Karpas-422 (cell line): ENCODE data around the gene RNU5D-1. TPM values are rescaled to one million over a fixed set of nuclear protein-coding genes. Genes with fewer than 3 reads are reported as not detected.

ENCODE experiments used
- DNase-seq: peaks from one replicate; pipeline ENCODE4 v3.0.0-alpha.2; 2015
- H2AFZ ChIP-seq: fragments of 200-600 bp; sonication (generic); 2 replicates; pipeline ENCODE4 v1.6.1; 2014; ENCODE audit warnings: antibody characterized with exemption, low read length, mixed read lengths
- H3K27ac ChIP-seq: fragments of 200-600 bp; sonication (generic); 2 replicates; pipeline ENCODE4 v1.5.1; 2014; ENCODE audit warnings: mild to moderate bottlenecking, low read length, moderate library complexity
- H3K27me3 ChIP-seq: fragments of 200-600 bp; sonication (generic); 2 replicates; pipeline ENCODE4 v1.6.1; 2014; ENCODE audit warnings: low read length, mixed read lengths
- H3K36me3 ChIP-seq: fragments of 200-600 bp; sonication (generic); 2 replicates; pipeline ENCODE4 v1.6.1; 2014; ENCODE audit warnings: low read length, mixed read lengths; ENCODE audit not compliant: insufficient read depth
- H3K4me1 ChIP-seq: fragments of 200-600 bp; sonication (generic); 2 replicates; pipeline ENCODE4 v1.6.1; 2014; ENCODE audit warnings: mild to moderate bottlenecking, low read length, mixed read lengths
- H3K4me2 ChIP-seq: fragments of 200-600 bp; sonication (generic); 2 replicates; pipeline ENCODE4 v1.6.1; 2014; ENCODE audit warnings: low read length, low read depth, mild to moderate bottlenecking; ENCODE audit not compliant: poor library complexity, severe bottlenecking
- H3K4me3 ChIP-seq: fragments of 200-600 bp; sonication (generic); 2 replicates; pipeline ENCODE4 v1.5.1; 2014; ENCODE audit warnings: mild to moderate bottlenecking, antibody characterized with exemption, low read length, mixed read lengths
- H3K79me2 ChIP-seq: fragments of 200-600 bp; sonication (generic); 2 replicates; pipeline ENCODE4 v1.6.1; 2014; ENCODE audit warnings: mild to moderate bottlenecking, low read length, mixed read lengths
- H3K9ac ChIP-seq: fragments of 200-600 bp; sonication (generic); 2 replicates; pipeline ENCODE4 v1.6.0; 2014; ENCODE audit warnings: low read length
- H3K9me2 ChIP-seq: fragments of 200-600 bp; sonication (generic), shearing (Covaris generic); replicated peaks from 2 replicates; pipeline ENCODE4 v1.6.0; 2014; ENCODE audit warnings: mild to moderate bottlenecking, low read length, moderate library complexity; ENCODE audit not compliant: insufficient read depth
- H3K9me3 ChIP-seq: fragments of 300-700, 200-600 bp; sonication (generic); 2 replicates; pipeline ENCODE4 v1.6.1; 2014; ENCODE audit warnings: low read length, mixed read lengths
- H4K20me1 ChIP-seq: fragments of 200-600 bp; sonication (generic); 2 replicates; pipeline ENCODE4 v1.6.1; 2014; ENCODE audit warnings: mild to moderate bottlenecking, antibody characterized with exemption, low read length, low read depth; ENCODE audit not compliant: insufficient read depth
- total RNA-seq: library from RNA; depleted of rRNA; stranded (reverse); fragments of >200 nt; shearing (Covaris generic); gene quantifications from 2 replicates; pipeline ENCODE4 v1.2.3, GENCODE V29; 2014; ENCODE audit warnings: low replicate concordance; rRNA removed

Gene RNU5D-1
- total RNA-seq = not detected in 2 replicates

DNA sequence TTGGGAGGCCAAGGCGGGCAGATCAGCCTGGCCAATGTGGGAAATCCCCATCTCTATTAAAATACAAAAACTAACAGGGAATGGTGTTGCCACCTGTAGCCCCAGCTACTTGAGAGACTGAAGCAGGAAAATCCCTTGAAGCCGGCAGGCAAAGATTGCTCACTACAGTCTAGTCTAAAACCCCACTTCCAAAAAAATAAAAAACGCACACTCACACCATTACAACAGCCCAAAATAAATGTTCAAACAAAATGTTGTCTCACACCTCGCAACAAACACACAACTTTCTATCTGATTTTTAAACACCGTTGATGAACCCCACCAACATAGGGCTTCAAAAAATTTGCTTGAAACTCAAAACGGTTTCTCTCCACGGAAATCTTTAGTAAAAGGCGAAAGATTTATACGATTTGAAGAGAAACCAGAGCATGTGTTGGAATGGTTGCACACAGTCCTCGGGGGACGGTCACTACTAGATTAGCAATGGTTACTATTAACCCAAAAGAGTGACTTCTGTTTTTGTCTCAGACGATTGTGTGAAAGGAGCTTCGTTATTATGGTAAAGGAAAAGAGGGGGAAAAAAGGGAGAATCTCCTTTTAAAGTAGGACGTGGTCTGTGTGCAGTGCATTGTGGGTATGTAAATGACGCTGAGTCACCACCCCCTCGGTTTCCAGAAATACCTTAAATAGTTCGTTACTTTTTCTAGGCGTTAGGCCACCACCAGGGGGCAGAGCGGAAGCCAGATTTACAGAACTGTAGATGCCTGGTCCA is at the start of gene RNU5D-1:
Gene RNU5D-1, minus strand, starts transcription at position 430 of the 772 bp plus-strand sequence.
- Histone ChIP-seq H3K27me3 (no peaks in the 10 kb centered on the region), H3K4me1 (peaks cover 27% of the 10 kb centered on the region), H3K79me2 (no peaks in the 10 kb centered on the region), H3K4me3 (peak within 1 kb of the TSS; percentile 59), H3K36me3 (no peaks in the 10 kb centered on the region), H3K4me2 (peak within 1 kb of the TSS; percentile 67), H2AFZ (peak within 1 kb of the TSS; percentile 90), H3K9me3 (no peaks in the 10 kb centered on the region), H3K9me2 (no peaks in the 10 kb centered on the region), H3K9ac (peak within 1 kb of the TSS; percentile 70), H4K20me1 (no peaks in the 10 kb centered on the region), H3K27ac (peak within 1 kb of the TSS; percentile 96)
- DNase-seq = peak; percentile 98

DNA sequence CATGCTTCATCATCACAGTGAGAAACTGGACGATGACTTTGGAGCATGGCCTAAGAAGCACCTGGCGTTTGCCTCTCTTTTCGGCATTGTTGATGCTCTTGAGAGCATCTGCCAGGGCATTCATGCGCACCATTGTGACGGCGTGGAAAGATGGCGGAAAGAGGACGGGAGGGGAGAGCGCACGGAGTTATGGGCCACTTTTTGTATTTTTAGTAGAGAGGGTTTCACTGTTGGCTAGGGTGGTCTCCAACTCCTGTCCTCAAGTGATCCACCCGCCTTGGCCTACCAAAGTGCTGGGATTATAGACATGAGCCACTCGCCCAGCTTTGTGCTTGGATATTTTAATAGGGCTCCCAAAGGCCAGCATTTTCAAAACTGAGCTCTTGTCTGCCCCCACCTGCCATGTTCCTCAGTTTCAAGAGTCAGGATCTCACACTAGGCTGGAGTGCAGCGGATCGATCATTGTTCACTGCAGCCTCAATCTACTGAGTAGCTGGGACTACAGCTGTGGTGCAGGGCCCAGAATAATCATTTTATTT is 49.7 kb upstream of the RNU5D-1 start:
- Histone ChIP-seq H3K79me2 (peaks cover 24% of the 10 kb centered on the region), H2AFZ (no peak overlapping the region), H3K27ac (no peak overlapping the region), H3K36me3 (peaks cover 28% of the 10 kb centered on the region), H3K27me3 (no peaks in the 10 kb centered on the region), H3K4me3 (no peak overlapping the region), H3K9me3 (no peaks in the 10 kb centered on the region), H4K20me1 (peaks cover 27% of the 10 kb centered on the region; the same call in 1 of the 2 replicates), H3K9me2 (no peaks in the 10 kb centered on the region), H3K4me1 (peaks cover 42% of the 10 kb centered on the region), H3K9ac (no peak overlapping the region), H3K4me2 (no peak overlapping the region)
- peak; percentile 69 for DNase-seq

DNA sequence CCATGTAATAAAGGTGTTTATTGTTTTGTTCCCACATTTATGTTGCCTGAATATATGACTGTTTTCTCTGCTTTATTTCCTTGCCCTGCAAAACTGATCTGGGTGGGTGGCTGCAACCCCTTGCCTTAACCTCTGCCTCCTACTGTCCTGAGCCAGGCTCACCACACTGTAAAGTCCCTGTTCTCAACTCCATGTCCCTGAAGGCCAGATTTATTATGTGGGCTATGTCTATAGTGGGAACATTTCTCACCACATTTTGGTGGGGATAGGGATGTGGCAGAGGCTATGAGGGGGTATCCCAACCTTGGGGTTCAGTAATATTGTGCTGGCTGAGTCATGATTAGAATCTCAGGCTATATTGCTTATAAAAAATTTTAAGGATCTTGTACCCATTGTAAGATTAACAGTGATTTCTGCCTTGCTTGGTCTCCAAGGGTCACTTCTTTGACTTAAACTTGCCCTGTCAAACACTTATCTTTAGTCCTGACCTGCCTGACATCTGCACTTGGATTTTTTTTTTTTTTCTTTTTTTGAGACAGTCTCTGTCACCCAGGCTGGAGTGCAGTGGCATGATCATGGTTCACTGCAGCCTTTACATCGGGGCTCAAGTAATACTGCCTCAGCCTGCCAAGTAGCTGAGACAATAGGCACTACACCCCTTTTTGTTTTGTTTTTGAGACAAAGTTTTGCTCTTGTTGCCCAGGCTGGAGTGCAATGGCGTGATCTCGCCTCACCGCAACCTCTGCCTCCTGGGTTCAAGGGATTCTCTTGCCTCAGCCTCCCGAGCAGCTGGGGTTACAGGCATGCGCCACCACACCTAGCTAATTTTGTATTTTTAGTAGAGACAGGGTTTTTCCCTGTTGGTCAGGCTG is 48.0 kb upstream of the RNU5D-1 start:
- H3K4me3 ChIP-seq = no peak overlapping the region
- no peak for DNase-seq
- no peaks in the 10 kb centered on the region for H3K27me3 ChIP-seq
- no peak overlapping the region for H3K9ac ChIP-seq
- H3K4me1 ChIP-seq = peaks cover 34% of the 10 kb centered on the region
- no peak overlapping the region for H2AFZ ChIP-seq
- no peaks in the 10 kb centered on the region for H3K9me2 ChIP-seq
- peaks cover 35% of the 10 kb centered on the region for H3K79me2 ChIP-seq
- peaks cover 29% of the 10 kb centered on the region; the same call in 1 of the 2 replicates for H4K20me1 ChIP-seq
- peaks cover 28% of the 10 kb centered on the region for H3K36me3 ChIP-seq
- H3K27ac ChIP-seq = no peak overlapping the region
- no peaks in the 10 kb centered on the region for H3K9me3 ChIP-seq
- no peak overlapping the region for H3K4me2 ChIP-seq

DNA sequence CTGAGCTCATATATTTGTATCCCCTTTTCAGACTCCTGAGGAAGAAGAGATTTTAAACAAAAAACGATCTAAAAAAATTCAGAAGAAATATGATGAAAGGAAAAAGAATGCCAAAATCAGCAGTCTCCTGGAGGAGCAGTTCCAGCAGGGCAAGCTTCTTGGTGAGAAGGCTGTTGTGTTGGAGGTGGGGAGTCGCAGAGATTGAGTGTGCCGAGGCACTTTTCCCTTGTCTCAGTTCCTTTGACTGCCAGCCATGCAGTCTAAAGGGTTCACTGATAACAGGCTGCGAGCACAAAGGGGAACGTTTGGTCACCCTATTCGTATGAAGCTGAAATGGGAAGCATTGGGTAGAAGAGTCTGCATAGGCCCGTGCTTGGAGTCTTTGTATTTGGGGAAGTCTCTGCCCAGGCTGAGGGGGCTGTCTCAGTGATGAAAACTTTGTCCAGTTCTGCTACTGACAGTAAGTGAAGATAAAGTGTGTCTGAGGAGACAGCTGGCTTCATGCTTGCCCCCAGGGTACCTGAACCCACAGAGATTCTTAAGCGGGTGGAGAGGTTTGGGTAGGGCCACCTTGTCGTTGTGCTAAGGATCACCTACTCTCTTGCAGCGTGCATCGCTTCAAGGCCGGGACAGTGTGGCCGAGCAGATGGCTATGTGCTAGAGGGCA is 47.1 kb upstream of the RNU5D-1 start:
- Histone ChIP-seq H3K4me3 (no peak overlapping the region), H2AFZ (no peak overlapping the region), H3K9me2 (no peaks in the 10 kb centered on the region), H3K4me1 (peaks cover 27% of the 10 kb centered on the region), H3K4me2 (peak overlapping the region; percentile 92), H3K27ac (no peak overlapping the region), H3K27me3 (no peaks in the 10 kb centered on the region), H3K9ac (no peak overlapping the region), H3K79me2 (peaks cover 35% of the 10 kb centered on the region), H3K36me3 (peaks cover 28% of the 10 kb centered on the region), H4K20me1 (peaks cover 29% of the 10 kb centered on the region; the same call in 1 of the 2 replicates), H3K9me3 (no peaks in the 10 kb centered on the region)
- DNase-seq = no peak

DNA sequence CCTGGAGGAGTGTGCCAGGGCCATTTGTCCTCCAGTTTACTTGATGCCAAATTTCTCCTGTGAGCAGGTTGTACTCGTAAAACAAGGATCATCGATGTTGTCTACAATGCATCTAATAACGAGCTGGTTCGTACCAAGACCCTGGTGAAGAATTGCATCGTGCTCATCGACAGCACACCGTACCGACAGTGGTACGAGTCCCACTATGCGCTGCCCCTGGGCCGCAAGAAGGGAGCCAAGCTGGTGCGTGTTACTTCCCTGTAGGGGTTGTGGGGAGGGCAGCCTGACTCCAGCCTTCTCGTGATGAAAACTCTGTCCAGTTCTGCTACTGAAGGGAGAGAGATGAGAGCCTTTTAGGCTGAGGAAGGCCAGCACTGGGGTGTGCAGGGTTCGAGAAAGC is 46.6 kb upstream of the RNU5D-1 start:
- peak overlapping the region; percentile 95; the same call in 1 of the 2 replicates for H3K9ac ChIP-seq
- no peaks in the 10 kb centered on the region for H3K27me3 ChIP-seq
- peaks cover 24% of the 10 kb centered on the region for H3K4me1 ChIP-seq
- H3K4me3 ChIP-seq = peak overlapping the region; percentile 96; the same call in 1 of the 2 replicates
- peaks cover 29% of the 10 kb centered on the region; the same call in 1 of the 2 replicates for H4K20me1 ChIP-seq
- H3K9me2 ChIP-seq = no peaks in the 10 kb centered on the region
- no peak overlapping the region; the same call in 1 of the 2 replicates for H3K27ac ChIP-seq
- H3K9me3 ChIP-seq = no peaks in the 10 kb centered on the region
- H3K79me2 ChIP-seq = peaks cover 35% of the 10 kb centered on the region
- H3K36me3 ChIP-seq = peaks cover 28% of the 10 kb centered on the region
- no peak overlapping the region for H2AFZ ChIP-seq
- peak overlapping the region; percentile 92 for H3K4me2 ChIP-seq
- DNase-seq = no peak

DNA sequence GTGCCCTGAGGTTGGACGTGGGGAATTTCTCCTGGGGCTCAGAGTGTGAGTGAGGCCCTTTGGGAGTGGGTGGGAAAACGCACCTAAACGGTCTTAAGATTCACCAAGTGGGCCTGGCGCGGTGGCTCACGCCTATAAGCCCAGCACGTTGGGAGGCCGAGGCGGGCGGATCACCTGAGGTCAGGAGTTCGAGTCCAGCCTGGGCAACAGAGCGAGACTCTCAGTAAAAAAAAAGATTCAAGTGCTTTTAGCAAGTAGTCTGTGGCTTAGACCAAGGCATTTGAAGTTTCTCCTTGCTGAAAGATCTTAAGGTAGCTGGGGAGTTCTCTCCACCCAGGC is 45.7 kb upstream of the RNU5D-1 start:
- Histone ChIP-seq H3K4me3 (peak overlapping the region; percentile 96), H3K9me2 (no peaks in the 10 kb centered on the region), H3K9me3 (no peaks in the 10 kb centered on the region), H3K36me3 (peaks cover 28% of the 10 kb centered on the region), H3K4me2 (peak overlapping the region; percentile 92), H3K27ac (peak overlapping the region; percentile 93), H3K27me3 (no peaks in the 10 kb centered on the region), H4K20me1 (peaks cover 29% of the 10 kb centered on the region; the same call in 1 of the 2 replicates), H3K9ac (peak overlapping the region; percentile 95), H3K4me1 (peaks cover 24% of the 10 kb centered on the region), H3K79me2 (peaks cover 35% of the 10 kb centered on the region), H2AFZ (no peak overlapping the region)
- no peak for DNase-seq

DNA sequence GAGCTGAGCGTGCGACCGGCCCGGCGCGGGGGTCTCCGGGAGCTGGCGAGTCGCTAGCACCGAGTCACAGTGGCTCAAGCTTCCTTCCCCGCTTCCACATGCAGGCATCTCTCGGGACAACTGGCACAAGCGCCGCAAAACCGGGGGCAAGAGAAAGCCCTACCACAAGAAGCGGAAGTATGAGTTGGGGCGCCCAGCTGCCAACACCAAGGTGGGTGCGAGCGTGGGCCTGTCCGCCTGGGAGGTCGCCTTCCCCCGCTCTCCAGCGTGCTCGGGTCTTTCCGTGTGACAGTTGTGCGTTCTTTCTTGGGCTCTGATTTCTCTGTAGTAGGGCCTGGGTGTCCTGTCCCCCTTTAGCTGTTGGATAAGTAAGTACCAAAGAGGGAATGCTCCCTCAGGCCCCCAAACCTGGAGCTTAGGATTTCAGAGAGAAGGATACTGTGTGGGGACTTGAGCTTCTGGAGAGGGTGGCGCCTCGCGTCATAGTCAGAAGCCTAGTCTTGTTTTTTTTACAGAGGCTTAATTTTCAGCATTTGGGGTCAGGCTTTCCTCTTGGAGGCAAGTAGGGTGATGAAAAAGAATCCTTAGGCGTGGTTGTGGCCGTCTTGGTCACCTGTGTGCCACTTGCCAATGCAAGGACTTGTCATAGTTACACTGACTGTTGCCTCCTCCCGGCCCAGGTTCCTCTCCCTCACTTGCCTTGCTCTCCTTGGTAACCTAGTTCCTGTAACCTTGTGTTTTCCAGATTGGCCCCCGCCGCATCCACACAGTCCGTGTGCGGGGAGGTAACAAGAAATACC is 45.2 kb upstream of the RNU5D-1 start:
- Histone ChIP-seq H3K9me2 (no peaks in the 10 kb centered on the region), H4K20me1 (peaks cover 29% of the 10 kb centered on the region; the same call in 1 of the 2 replicates), H3K4me2 (peak overlapping the region; percentile 92), H3K9ac (peak overlapping the region; percentile 95), H3K4me3 (peak overlapping the region; percentile 96), H3K4me1 (peaks cover 24% of the 10 kb centered on the region), H3K27ac (peak overlapping the region; percentile 93), H3K36me3 (peaks cover 28% of the 10 kb centered on the region), H3K79me2 (peaks cover 35% of the 10 kb centered on the region), H3K27me3 (no peaks in the 10 kb centered on the region), H3K9me3 (no peaks in the 10 kb centered on the region), H2AFZ (no peak overlapping the region)
- peak; percentile 76 for DNase-seq
